HepG2 (cell line): ENCODE results near the gene ILRUN. TPM values are rescaled to one million over a fixed set of nuclear protein-coding genes. Genes with fewer than 3 reads are reported as not detected.

Experiments
- BRF2 ChIP-seq: sonication (generic); formaldehyde crosslinking; IDR thresholded peaks from 2 replicates; pipeline ENCODE4 v1.8.1; 2022; ENCODE audit warnings: mild to moderate bottlenecking, missing genetic modification reagents
- EED ChIP-seq: sonication (generic); formaldehyde crosslinking; IDR thresholded peaks from 2 replicates; pipeline ENCODE4 v1.5.0; 2020; ENCODE audit warnings: mild to moderate bottlenecking, missing genetic modification reagents
- FLYWCH1 ChIP-seq: sonication (generic); formaldehyde crosslinking; IDR thresholded peaks from 2 replicates; pipeline ENCODE4 v1.8.1; 2023; ENCODE audit warnings: mild to moderate bottlenecking, missing genetic modification reagents
- FUBP1 ChIP-seq: sonication (generic); formaldehyde crosslinking; IDR thresholded peaks from 2 replicates; pipeline ENCODE4 v1.5.1; 2020; ENCODE audit warnings: missing genetic modification reagents, mild to moderate bottlenecking, borderline replicate concordance
- KMT2B ChIP-seq: IDR thresholded peaks from 2 replicates; pipeline ENCODE4 v1.6.1; 2016; ENCODE audit warnings: missing genetic modification reagents, missing compliant biosample characterization
- LBX2 ChIP-seq: sonication (generic); formaldehyde crosslinking; IDR thresholded peaks from 2 replicates; pipeline ENCODE4 v1.5.0; 2020; ENCODE audit warnings: missing genetic modification reagents, mild to moderate bottlenecking, borderline replicate concordance
- PCBP2 ChIP-seq: fragments of 200-400 bp; formaldehyde crosslinking; optimal IDR thresholded peaks from 2 replicates; pipeline ENCODE3; 2018; ENCODE audit warnings: low read length, low read depth; ENCODE audit not compliant: poor library complexity, severe bottlenecking
- PPARG ChIP-seq: conservative IDR thresholded peaks from 2 replicates; pipeline ENCODE4 v1.6.1; 2016; ENCODE audit warnings: missing biosample characterization, missing genetic modification reagents
- SIN3B ChIP-seq: fragments of 150-350 bp; IDR thresholded peaks from 2 replicates; pipeline ENCODE4 v1.6.1; 2014; ENCODE audit warnings: low read length
- SMC3 ChIP-seq: IDR thresholded peaks from 2 replicates; pipeline ENCODE4 v1.6.1; 2011; ENCODE audit warnings: low read length, improper control_type of control experiment
- SNAPC4 ChIP-seq: sonication (generic); formaldehyde crosslinking; IDR thresholded peaks from 2 replicates; pipeline ENCODE4 v1.4.0; 2020; ENCODE audit warnings: mild to moderate bottlenecking, missing genetic modification reagents
- ZBTB10 ChIP-seq: sonication (generic); formaldehyde crosslinking; IDR thresholded peaks from 2 replicates; pipeline ENCODE4 v1.4.0; 2020; ENCODE audit warnings: missing genetic modification reagents, borderline replicate concordance
- ZGPAT ChIP-seq: IDR thresholded peaks from 2 replicates; pipeline ENCODE4 v1.6.1; 2016; ENCODE audit warnings: mild to moderate bottlenecking
- ZNF510 ChIP-seq: sonication (generic); formaldehyde crosslinking; IDR thresholded peaks from 2 replicates; pipeline ENCODE4 v1.4.0; 2020; ENCODE audit warnings: low read depth, mild to moderate bottlenecking, missing genetic modification reagents
- ZNF724P ChIP-seq: sonication (generic); formaldehyde crosslinking; IDR thresholded peaks from 2 replicates; pipeline ENCODE4 v1.8.0; 2022; ENCODE audit warnings: missing genetic modification reagents, borderline replicate concordance
- ZSCAN29 ChIP-seq: sonication (generic); formaldehyde crosslinking; conservative IDR thresholded peaks from 2 replicates; pipeline ENCODE4 v1.4.0; 2020; ENCODE audit warnings: mild to moderate bottlenecking, missing genetic modification reagents
- polyA plus RNA-seq, 8 experiments: library from polyadenylated mRNA; depleted of rRNA in 3 of 8; stranded (reverse) in 7 of 8; unstranded in 1 of 8; fragments of >200 nt; fragmentation: Illumina TruSeq in 4 of 8; extraction: Trizol in 4 of 8; gene quantifications; 2 replicates each; pipeline versions ENCODE4 v1.2.1 to v1.2.3, GENCODE V29; 2011 to 2016; ENCODE audit warnings: low read depth in 4 of 8, missing spikeins in 1 of 8, mixed read lengths in 1 of 8; ENCODE audit not compliant: insufficient read depth in 1 of 8
- total RNA-seq, 5 experiments: library from RNA; depleted of rRNA; stranded (reverse); fragments of >200 nt; fragmentation: Illumina TruSeq; extraction: Trizol; gene quantifications; 2 replicates each; pipeline ENCODE4 v1.2.3, GENCODE V29; 2016; ENCODE audit warnings: low read depth in 1 of 5

The ILRUN gene
- total and polyA plus RNA-seq, 2 of the 13 experiments (the other 11 are each of a cell fraction or from before 2014, with no cell fraction given): 45.5 to 66.6 TPM

- TF ChIP-seq ZNF510 (CRISPR knock-in tag) (no peak), SNAPC4 (CRISPR knock-in tag) (no peak), PPARG (CRISPR knock-in tag) (peak; percentile 73; the same call in 1 of the 2 replicates), ZBTB10 (peak; percentile 98), FLYWCH1 (no peak), FUBP1 (CRISPR knock-in tag) (no peak), SIN3B (no peak), ZNF724P (CRISPR knock-in tag) (peak; percentile 44; the same call in 1 of the 2 replicates), ZGPAT (CRISPR knock-in tag) (peak; percentile 58; the same call in 1 of the 2 replicates), EED (CRISPR knock-in tag) (no peak), ZSCAN29 (CRISPR knock-in tag) (no peak), BRF2 (CRISPR knock-in tag) (no peak), KMT2B (CRISPR knock-in tag) (peak; percentile 88), PCBP2 (no peak), LBX2 (CRISPR knock-in tag) (no peak), SMC3 (no peak)
Measured at GRCh38 chr6:34657307-34657978, 39.1 kb downstream of the ILRUN start (continued).
